CD14-positive monocyte (primary cell): ENCODE measurements around the gene ANKRD18A. TPM values are rescaled to one million over a fixed set of nuclear protein-coding genes. Genes with fewer than 3 reads are reported as not detected.

Experiments used
- DNase-seq, 3 donors: peaks; one replicate each; pipeline ENCODE4 v3.0.0-alpha.2; 2011 to 2022
- H2AFZ ChIP-seq: 2 replicates; pipeline ENCODE4 v1.6.0; 2012; ENCODE audit warnings: mild to moderate bottlenecking, low read depth, low read length, inconsistent platforms; ENCODE audit not compliant: insufficient read depth, poor library complexity, severe bottlenecking
- H3K27ac ChIP-seq, 2 donors: 1 replicate in 1 of 2; 2 replicates in 1 of 2; pipeline ENCODE4 v1.5.1; 2012 to 2013; ENCODE audit warnings: low read length in 2 of 2, control low read depth in 1 of 2, inconsistent platforms in 1 of 2, low read depth in 1 of 2, mild to moderate bottlenecking in 1 of 2
- H3K27me3 ChIP-seq, 2 donors: one replicate each; pipeline versions ENCODE4 v1.6.0 to v1.6.1; 2011 to 2013; ENCODE audit warnings: low read length in 2 of 2; ENCODE audit not compliant: control insufficient read depth in 2 of 2, insufficient read depth in 2 of 2
- H3K36me3 ChIP-seq, 2 donors: replicated peaks in 1 of 2; 1 replicate in 1 of 2; 2 replicates in 1 of 2; pipeline versions ENCODE4 v1.5.1 to v1.6.1; 2012 to 2013; ENCODE audit warnings: low read length in 2 of 2, control low read depth in 1 of 2, inconsistent platforms in 1 of 2, mild to moderate bottlenecking in 1 of 2; ENCODE audit not compliant: insufficient read depth in 2 of 2, control insufficient read depth in 1 of 2
- H3K4me1 ChIP-seq, 2 donors: 1 replicate in 1 of 2; 2 replicates in 1 of 2; pipeline versions ENCODE4 v1.5.1 to v1.6.1; 2012 to 2013; ENCODE audit warnings: low read length in 2 of 2, control low read depth in 1 of 2, inconsistent platforms in 1 of 2, mild to moderate bottlenecking in 1 of 2, moderate library complexity in 1 of 2; ENCODE audit not compliant: insufficient read depth in 2 of 2, control insufficient read depth in 1 of 2
- H3K4me2 ChIP-seq: replicated peaks from 2 replicates; pipeline ENCODE3; 2012; ENCODE audit warnings: low read length, moderate library complexity, mild to moderate bottlenecking; ENCODE audit not compliant: poor library complexity, severe bottlenecking; ENCODE audit errors: extremely low read depth
- H3K4me3 ChIP-seq, 3 experiments: fragments of 200-600 bp in 1 of 3; sonication (generic) in 1 of 3; replicated peaks in 1 of 3; 1 replicate in 2 of 3; 2 replicates in 1 of 3; pipeline ENCODE4 v1.5.1; 2011 to 2013; ENCODE audit warnings: low read length in 3 of 3, mild to moderate bottlenecking in 3 of 3, control low read depth in 2 of 3, low read depth in 2 of 3, inconsistent platforms in 1 of 3, moderate library complexity in 1 of 3
- H3K79me2 ChIP-seq: 2 replicates; pipeline ENCODE4 v1.6.0; 2012; ENCODE audit warnings: mild to moderate bottlenecking, control low read depth, inconsistent platforms, low read length, moderate library complexity; ENCODE audit not compliant: insufficient read depth
- H3K9ac ChIP-seq: 2 replicates; pipeline ENCODE4 v1.6.0; 2017; ENCODE audit warnings: low read length, mild to moderate bottlenecking; ENCODE audit not compliant: insufficient read depth, poor library complexity, severe bottlenecking
- H3K9me3 ChIP-seq, 2 donors: replicated peaks in 1 of 2; 1 replicate in 1 of 2; 2 replicates in 1 of 2; pipeline versions ENCODE4 v1.5.1 to v1.6.1; 2012 to 2013; ENCODE audit warnings: low read length in 2 of 2, control low read depth in 1 of 2; ENCODE audit not compliant: control insufficient read depth in 1 of 2, insufficient read depth in 1 of 2
- H4K20me1 ChIP-seq: 2 replicates; pipeline ENCODE4 v1.6.0; 2012; ENCODE audit warnings: mild to moderate bottlenecking, low read length, control low read depth, moderate library complexity; ENCODE audit not compliant: insufficient read depth
- H3K27ac Mint-ChIP-seq, 7 donors: one replicate each; pipeline ENCODE4 v1.8.0; 2020; ENCODE audit warnings: mild to moderate bottlenecking in 7 of 7, mixed read lengths in 7 of 7, moderate library complexity in 6 of 7, inconsistent platforms in 2 of 7
- H3K27me3 Mint-ChIP-seq, 3 donors: one replicate each; pipeline ENCODE4 v1.8.0; 2021 to 2022; ENCODE audit warnings: low read depth in 3 of 3, mild to moderate bottlenecking in 3 of 3, mixed read lengths in 3 of 3, moderate library complexity in 3 of 3, inconsistent platforms in 1 of 3
- H3K36me3 Mint-ChIP-seq, 2 donors: one replicate each; pipeline ENCODE4 v1.8.0; 2020; ENCODE audit warnings: mixed read lengths in 2 of 2, inconsistent platforms in 1 of 2, mild to moderate bottlenecking in 1 of 2
- H3K4me1 Mint-ChIP-seq: one replicate; pipeline ENCODE4 v1.8.0; 2020; ENCODE audit warnings: mild to moderate bottlenecking, mixed read lengths
- H3K4me3 Mint-ChIP-seq, 2 donors: one replicate each; pipeline ENCODE4 v1.8.0; 2020; ENCODE audit warnings: mild to moderate bottlenecking in 2 of 2, mixed read lengths in 2 of 2, moderate library complexity in 1 of 2
- H3K9me3 Mint-ChIP-seq, 7 donors: one replicate each; pipeline ENCODE4 v1.8.0; 2020 to 2022; ENCODE audit warnings: mixed read lengths in 7 of 7, mild to moderate bottlenecking in 6 of 7, moderate library complexity in 6 of 7, inconsistent platforms in 2 of 7
- CTCF ChIP-seq: fragments of 200-600 bp; IDR thresholded peaks from one replicate; pipeline ENCODE4 v1.8.0; 2022; ENCODE audit warnings: antibody characterized with exemption, mild to moderate bottlenecking
- WGBS: methylation state at CpG from one replicate; pipeline ENCODE4 v1.1.5; 2013; ENCODE audit warnings: missing lambda C conversion rate; ENCODE audit not compliant: insufficient coverage; 5-methylcytosine and 5-hydroxymethylcytosine counted together
- intact Hi-C, 2 donors: fragments of 100-400 bp; cut with micrococcal nuclease; formaldehyde crosslinking; loops; one replicate each; pipeline versions ENCODE4 v1.15.0 to v1.15.1; 2023
- polyA plus RNA-seq, 3 donors: library from polyadenylated mRNA; depleted of rRNA in 1 of 3; unstranded in 2 of 3; stranded (reverse) in 1 of 3; fragments of 300-500 nt in 2 of 3; fragments of >200 nt in 1 of 3; fragmentation: Illumina TruSeq in 2 of 3; gene quantifications; 1 replicate in 2 of 3; 2 replicates in 1 of 3; pipeline ENCODE4 v1.2.3, GENCODE V29; 2012 to 2021
- small RNA-seq: library from RNA; depleted of rRNA; stranded (forward); fragments of <200 nt; gene quantifications from one replicate; pipeline ENCODE3, GENCODE V24; 2012; ENCODE audit warnings: low read depth; ENCODE audit not compliant: insufficient read length

The ANKRD18A gene
- polyA plus RNA-seq, 3 donors, result 0.10 TPM; not detected in 2

- Histone ChIP-seq H2AFZ (no peak overlapping the region), H4K20me1 (no peaks in the 10 kb centered on the region), H3K9me3 (no peaks in the 10 kb centered on the region), H3K4me2 (no peak overlapping the region), H3K27ac (no peak overlapping the region), H3K4me3 (no peak overlapping the region), H3K9ac (no peak overlapping the region), H3K36me3 (no peaks in the 10 kb centered on the region), H3K27me3 (peaks cover 0 to 2% of the 10 kb centered on the region in 2 donors), H3K4me1 (no peaks in the 10 kb centered on the region), H3K79me2 (no peaks in the 10 kb centered on the region)
- Mint-ChIP-seq H3K4me1 (no peaks in the 10 kb centered on the region), H3K36me3 (no peaks in the 10 kb centered on the region), H3K27ac (no peak overlapping the region), H3K9me3 (peaks cover 0 to 9% (median 3%) of the 10 kb centered on the region in 7 donors), H3K4me3 (no peak overlapping the region), H3K27me3 (peaks cover 3 to 26% (median 19%) of the 10 kb centered on the region in 3 donors)
- intact Hi-C loops, result no loop called here
- WGBS, result no CpG with 5 or more reads among the region's 2 CpGs
- TF ChIP-seq CTCF, result no peak
- no peak for DNase-seq
Observed at GRCh38 chr9:38521762-38522161, 98.6 kb downstream of the ANKRD18A start.

Small RNA genes lying within 50 kb of the gene (small RNA-seq; reads per million reads assigned to genes)
- gene AL390726.1 (not detected), gene AL390726.2 (not detected), gene AL390726.3 (not detected), gene AL390726.4 (not detected), gene AL390726.5 (not detected)

Other genes with a start within 250 kb of the ANKRD18A start
- gene ALDH1B1, start 227.9 kb downstream of the ANKRD18A start, polyA plus RNA-seq, result 1 to 10 TPM in 2 of 3 donors, under 1 TPM in 1; 1.00 to 4.5 (median 3.8) TPM
- not detected for gene IGFBPL1, start 196.1 kb downstream of the ANKRD18A start, polyA plus RNA-seq
- gene FAM240B, start 99.5 kb upstream of the ANKRD18A start, polyA plus RNA-seq, result not detected